ENCODE measurements around the gene AGR3. TPM values are rescaled to one million over a fixed set of nuclear protein-coding genes. Genes with fewer than 3 reads are reported as not detected.

Gene AGR3
- total and polyA plus RNA-seq, 10 donors, result 0.38 TPM; not detected in 9

Small RNA genes within 50 kb of the gene (small RNA-seq; reads per million reads assigned to genes)
- gene AC098592.2, result 0 reads per million in 4 donors

Other genes with a start within 250 kb of the AGR3 start
- gene ANKMY2, start 236.2 kb downstream of the AGR3 start, total RNA-seq, result 10 to 100 TPM; 10.6 to 19.9 (median 13.4) TPM
- 1 to 10 TPM; 4.6 to 9.1 (median 5.9) TPM for gene ANKMY2, start 236.2 kb downstream of the AGR3 start, polyA plus RNA-seq
- 10 to 100 TPM; 19.4 to 36.8 (median 26.6) TPM for gene BZW2, start 235.8 kb downstream of the AGR3 start, total RNA-seq
- gene BZW2, start 235.8 kb downstream of the AGR3 start, polyA plus RNA-seq, result 10 to 100 TPM; 23.2 to 40.5 (median 28.8) TPM
- gene TSPAN13, start 128.2 kb downstream of the AGR3 start, total RNA-seq, result 10 to 100 TPM; 30.1 to 52.6 (median 47.0) TPM
- 10 to 100 TPM; 39.7 to 53.0 (median 42.5) TPM for gene TSPAN13, start 128.2 kb downstream of the AGR3 start, polyA plus RNA-seq
- not detected for gene AGR2, start 77.0 kb downstream of the AGR3 start, total RNA-seq
- gene AGR2, start 77.0 kb downstream of the AGR3 start, polyA plus RNA-seq, result under 1 TPM; 0.17 to 0.38 (median 0.28) TPM

Measured in spleen (tissue), 11 donors.